Stimulated activated CD4-positive, alpha-beta T cell treated with anti-CD3 and anti-CD28 coated beads, Interleukin-4, amount 100 ng/mL, for 48 hours (primary cell): ENCODE results near the gene USP28.

Source experiments
- DNase-seq, 2 donors: peaks; one replicate each; pipeline ENCODE4 v3.0.0-alpha.2; 2020; ENCODE audit warnings: low read depth in 2 of 2

USP28 gene

GRCh38 chr11:113877670-113878055 lies 2.3 kb upstream of the USP28 start:
- no peak for DNase-seq

- no peak for DNase-seq
Observed at GRCh38 chr11:113876798-113877669, 1.7 kb upstream of the USP28 start.

GRCh38 chr11:113876074-113876797 lies 864 bp upstream of the USP28 start:
- no peak for DNase-seq

- DNase-seq = no peak
Observed at GRCh38 chr11:113874581-113875233, 665 bp downstream of the USP28 start.

GRCh38 chr11:113874096-113874495 lies 1.3 kb downstream of the USP28 start:
- DNase-seq = no peak

GRCh38 chr11:113873236-113873626 lies 2.1 kb downstream of the USP28 start:
- no peak for DNase-seq

GRCh38 chr11:113871336-113871735 lies 4.0 kb downstream of the USP28 start:
- DNase-seq = no peak

GRCh38 chr11:113867843-113868503 lies 7.4 kb downstream of the USP28 start:
- no peak for DNase-seq

- no peak for DNase-seq
Observed at GRCh38 chr11:113865873-113866272, 9.5 kb downstream of the USP28 start.

GRCh38 chr11:113864410-113864809 lies 11.0 kb downstream of the USP28 start:
- no peak for DNase-seq

GRCh38 chr11:113862435-113862834 lies 12.9 kb downstream of the USP28 start:
- no peak for DNase-seq

- no peak for DNase-seq
Observed at GRCh38 chr11:113859665-113860064, 15.7 kb downstream of the USP28 start.

GRCh38 chr11:113856966-113857759 lies 18.2 kb downstream of the USP28 start:
- DNase-seq = no peak

GRCh38 chr11:113855803-113856202 lies 19.6 kb downstream of the USP28 start:
- no peak for DNase-seq

- no peak for DNase-seq
Observed at GRCh38 chr11:113850188-113850587, 25.2 kb downstream of the USP28 start.

- DNase-seq = no peak
Observed at GRCh38 chr11:113849713-113850112, 25.7 kb downstream of the USP28 start.

GRCh38 chr11:113847580-113847979 lies 27.8 kb downstream of the USP28 start:
- no peak for DNase-seq

GRCh38 chr11:113847111-113847510 lies 28.3 kb downstream of the USP28 start:
- no peak for DNase-seq

GRCh38 chr11:113841691-113842090 lies 33.7 kb downstream of the USP28 start:
- no peak for DNase-seq

- DNase-seq = no peak
Observed at GRCh38 chr11:113840932-113841664, 34.3 kb downstream of the USP28 start.

GRCh38 chr11:113839842-113840241 lies 35.5 kb downstream of the USP28 start:
- DNase-seq = no peak
